Astrocyte (in vitro differentiated cells and primary cell): Measurements from ENCODE around the gene GOT1. TPM values are rescaled to one million over a fixed set of nuclear protein-coding genes. Genes with fewer than 3 reads are reported as not detected.

Experiments used
- DNase-seq: peaks from one replicate; pipeline ENCODE4 v3.0.0-alpha.2; 2010; ENCODE audit warnings: low read depth
- FAIRE-seq: peaks from 2 replicates; lab custom pipeline; 2011; peaks lifted over from hg19 to GRCh38; lab: Jason Lieb, UNC
- H2AFZ ChIP-seq: 2 replicates; pipeline ENCODE4 v1.6.0; 2012; ENCODE audit warnings: low read depth, low read length, inconsistent platforms
- H3K27ac ChIP-seq: 2 replicates; pipeline ENCODE4 v1.5.1; 2011; ENCODE audit warnings: low read depth, low read length, inconsistent platforms
- H3K27me3 ChIP-seq: 2 replicates; pipeline ENCODE4 v1.6.0; 2011; ENCODE audit warnings: low read length, inconsistent platforms; ENCODE audit not compliant: insufficient read depth
- H3K36me3 ChIP-seq: 2 replicates; pipeline ENCODE4 v1.5.1; 2011; ENCODE audit warnings: low read length, inconsistent platforms; ENCODE audit not compliant: insufficient read depth
- H3K4me1 ChIP-seq: 2 replicates; pipeline ENCODE4 v1.5.1; 2011; ENCODE audit warnings: low read length, inconsistent platforms; ENCODE audit not compliant: insufficient read depth
- H3K4me2 ChIP-seq: 2 replicates; pipeline ENCODE4 v1.6.0; 2012; ENCODE audit warnings: low read length, inconsistent platforms
- H3K4me3 ChIP-seq: 2 replicates; pipeline ENCODE4 v1.5.1; 2011; ENCODE audit warnings: low read depth, mild to moderate bottlenecking, low read length, inconsistent platforms; ENCODE audit not compliant: insufficient read depth
- H3K79me2 ChIP-seq: 2 replicates; pipeline ENCODE4 v1.6.0; 2012; ENCODE audit warnings: mild to moderate bottlenecking, low read length, inconsistent platforms; ENCODE audit not compliant: insufficient read depth
- H3K9ac ChIP-seq: 2 replicates; pipeline ENCODE4 v1.6.0; 2012; ENCODE audit warnings: mild to moderate bottlenecking, low read length, inconsistent platforms
- H3K9me3 ChIP-seq: 2 replicates; pipeline ENCODE4 v1.5.1; 2012; ENCODE audit warnings: low read depth, mild to moderate bottlenecking, low read length, inconsistent platforms; ENCODE audit not compliant: insufficient read depth
- H4K20me1 ChIP-seq: 2 replicates; pipeline ENCODE4 v1.6.0; 2012; ENCODE audit warnings: low read length, inconsistent platforms; ENCODE audit not compliant: insufficient read depth
- H3K27ac Mint-ChIP-seq: one replicate; pipeline ENCODE4 v1.8.0; 2021; ENCODE audit warnings: mild to moderate bottlenecking, mixed read lengths; ENCODE audit not compliant: unreplicated experiment
- H3K27me3 Mint-ChIP-seq: one replicate; pipeline ENCODE4 v1.8.0; 2021; ENCODE audit warnings: low read depth, mixed read lengths; ENCODE audit not compliant: unreplicated experiment
- H3K36me3 Mint-ChIP-seq: one replicate; pipeline ENCODE4 v1.8.0; 2021; ENCODE audit warnings: low read depth, mixed read lengths; ENCODE audit not compliant: unreplicated experiment
- H3K4me1 Mint-ChIP-seq: one replicate; pipeline ENCODE4 v1.8.0; 2021; ENCODE audit warnings: low read depth, mixed read lengths; ENCODE audit not compliant: unreplicated experiment
- H3K4me3 Mint-ChIP-seq: one replicate; pipeline ENCODE4 v1.8.0; 2021; ENCODE audit warnings: mild to moderate bottlenecking, moderate library complexity, mixed read lengths; ENCODE audit not compliant: unreplicated experiment
- H3K9me3 Mint-ChIP-seq: one replicate; pipeline ENCODE4 v1.8.0; 2021; ENCODE audit warnings: mild to moderate bottlenecking, mixed read lengths; ENCODE audit not compliant: unreplicated experiment
- EZH2 ChIP-seq: IDR thresholded peaks from 2 replicates; pipeline ENCODE4 v1.6.1; 2012; ENCODE audit warnings: mild to moderate bottlenecking, low read length, inconsistent platforms; ENCODE audit not compliant: insufficient read depth
- total RNA-seq: library from RNA; stranded (reverse); gene quantifications from 2 replicates; pipeline ENCODE4 v1.2.1, GENCODE V29; 2021
- TF ChIP-seq, protein P1 (sequence below): IDR thresholded peaks from 2 replicates; pipeline ENCODE4 v1.5.1; 2011; ENCODE audit warnings: low read depth, mild to moderate bottlenecking, inconsistent platforms, low read length, moderate library complexity; ENCODE audit not compliant: insufficient read depth

Gene GOT1
- total RNA-seq, 1 donor from 2014 or later: 46.8 TPM

DNA sequence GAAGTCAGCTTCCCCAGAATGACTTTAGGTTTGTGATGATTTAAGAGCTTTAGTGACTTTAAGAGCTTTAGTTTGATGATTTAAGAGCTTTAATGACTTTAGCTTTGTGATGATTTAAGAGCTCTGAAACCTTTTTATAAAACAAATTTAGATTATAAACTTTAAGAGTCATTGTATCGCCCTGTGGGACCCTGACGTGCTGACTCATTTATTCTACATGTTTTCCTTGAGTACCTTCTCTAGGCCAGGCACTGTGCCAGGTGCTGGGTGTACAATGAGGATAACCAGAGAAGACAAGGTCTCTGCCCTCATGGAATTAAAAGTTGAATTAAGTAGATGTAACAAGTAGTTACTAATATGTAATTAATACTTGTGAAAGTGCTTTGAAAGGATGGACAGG is 55.9 kb downstream of the GOT1 start:
- Histone ChIP-seq H3K9ac (no peak overlapping the region), H3K4me2 (peak overlapping the region; percentile 6), H3K4me3 (no peak overlapping the region), H3K36me3 (no peaks in the 10 kb centered on the region), H3K27me3 (peaks cover 2% of the 10 kb centered on the region), H3K9me3 (no peaks in the 10 kb centered on the region), H3K4me1 (peaks cover 10% of the 10 kb centered on the region), H3K79me2 (no peaks in the 10 kb centered on the region), H3K27ac (no peak overlapping the region), H2AFZ (no peak overlapping the region), H4K20me1 (no peaks in the 10 kb centered on the region)
- Mint-ChIP-seq H3K4me3 (no peak overlapping the region), H3K27me3 (no peaks in the 10 kb centered on the region), H3K27ac (no peak overlapping the region), H3K4me1 (peaks cover 29% of the 10 kb centered on the region), H3K36me3 (no peaks in the 10 kb centered on the region), H3K9me3 (peaks cover 2% of the 10 kb centered on the region)
- DNase-seq (peak; percentile 30), FAIRE-seq (no peak)
- TF ChIP-seq, protein P1, sequence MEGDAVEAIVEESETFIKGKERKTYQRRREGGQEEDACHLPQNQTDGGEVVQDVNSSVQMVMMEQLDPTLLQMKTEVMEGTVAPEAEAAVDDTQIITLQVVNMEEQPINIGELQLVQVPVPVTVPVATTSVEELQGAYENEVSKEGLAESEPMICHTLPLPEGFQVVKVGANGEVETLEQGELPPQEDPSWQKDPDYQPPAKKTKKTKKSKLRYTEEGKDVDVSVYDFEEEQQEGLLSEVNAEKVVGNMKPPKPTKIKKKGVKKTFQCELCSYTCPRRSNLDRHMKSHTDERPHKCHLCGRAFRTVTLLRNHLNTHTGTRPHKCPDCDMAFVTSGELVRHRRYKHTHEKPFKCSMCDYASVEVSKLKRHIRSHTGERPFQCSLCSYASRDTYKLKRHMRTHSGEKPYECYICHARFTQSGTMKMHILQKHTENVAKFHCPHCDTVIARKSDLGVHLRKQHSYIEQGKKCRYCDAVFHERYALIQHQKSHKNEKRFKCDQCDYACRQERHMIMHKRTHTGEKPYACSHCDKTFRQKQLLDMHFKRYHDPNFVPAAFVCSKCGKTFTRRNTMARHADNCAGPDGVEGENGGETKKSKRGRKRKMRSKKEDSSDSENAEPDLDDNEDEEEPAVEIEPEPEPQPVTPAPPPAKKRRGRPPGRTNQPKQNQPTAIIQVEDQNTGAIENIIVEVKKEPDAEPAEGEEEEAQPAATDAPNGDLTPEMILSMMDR: no peak
- no peak for TF ChIP-seq EZH2

DNA sequence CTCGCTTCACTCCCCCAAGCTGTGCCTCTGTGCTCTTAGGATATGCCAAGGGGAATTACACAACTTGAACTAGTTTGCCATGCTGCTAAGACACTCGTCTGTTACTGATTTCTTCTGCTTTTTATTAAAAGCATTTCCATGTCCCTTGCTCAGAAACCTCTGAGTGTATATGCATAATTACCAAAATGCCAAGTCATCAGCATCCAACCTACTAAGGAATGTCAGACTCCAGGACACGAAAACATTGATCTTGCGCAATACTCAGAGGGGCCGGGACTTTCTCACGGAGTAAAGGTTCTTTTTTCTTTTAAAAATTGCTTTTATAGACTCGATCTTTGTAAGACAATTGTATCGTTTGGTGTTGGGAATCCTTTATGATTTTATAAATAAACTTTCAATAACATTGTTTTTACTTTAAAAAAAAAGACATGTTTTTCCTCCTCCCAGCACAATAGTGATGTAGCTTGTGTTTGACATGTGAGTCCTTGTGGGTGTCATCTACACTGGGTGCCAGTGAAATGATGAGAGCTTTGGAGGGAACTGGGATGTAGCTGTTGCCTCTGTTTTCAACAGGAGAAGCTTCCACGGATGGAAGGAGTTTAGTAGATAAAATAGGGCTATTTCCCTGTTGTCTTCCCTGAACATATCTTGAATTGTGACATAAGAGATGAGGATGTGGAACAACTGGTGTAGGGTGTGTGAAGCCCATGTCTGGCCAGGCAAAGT is 57.7 kb downstream of the GOT1 start:
- H3K27ac ChIP-seq: no peak overlapping the region
- H3K36me3 ChIP-seq: no peaks in the 10 kb centered on the region
- H3K9me3 ChIP-seq: no peaks in the 10 kb centered on the region
- H2AFZ ChIP-seq: no peak overlapping the region
- H3K4me3 Mint-ChIP-seq: no peak overlapping the region
- H4K20me1 ChIP-seq: no peaks in the 10 kb centered on the region
- H3K4me2 ChIP-seq: no peak overlapping the region
- H3K4me1 Mint-ChIP-seq: peaks cover 47% of the 10 kb centered on the region
- peaks cover 14% of the 10 kb centered on the region for H3K4me1 ChIP-seq
- peaks cover 2% of the 10 kb centered on the region for H3K27me3 ChIP-seq
- peak; percentile 14 for DNase-seq
- no peak overlapping the region for H3K9ac ChIP-seq
- no peak overlapping the region for H3K4me3 ChIP-seq
- H3K36me3 Mint-ChIP-seq: no peaks in the 10 kb centered on the region
- TF ChIP-seq EZH2: no peak
- TF ChIP-seq, protein P1: no peak
- no peaks in the 10 kb centered on the region for H3K27me3 Mint-ChIP-seq
- peaks cover 2% of the 10 kb centered on the region for H3K9me3 Mint-ChIP-seq
- H3K27ac Mint-ChIP-seq: no peak overlapping the region
- FAIRE-seq: no peak
- no peaks in the 10 kb centered on the region for H3K79me2 ChIP-seq

DNA sequence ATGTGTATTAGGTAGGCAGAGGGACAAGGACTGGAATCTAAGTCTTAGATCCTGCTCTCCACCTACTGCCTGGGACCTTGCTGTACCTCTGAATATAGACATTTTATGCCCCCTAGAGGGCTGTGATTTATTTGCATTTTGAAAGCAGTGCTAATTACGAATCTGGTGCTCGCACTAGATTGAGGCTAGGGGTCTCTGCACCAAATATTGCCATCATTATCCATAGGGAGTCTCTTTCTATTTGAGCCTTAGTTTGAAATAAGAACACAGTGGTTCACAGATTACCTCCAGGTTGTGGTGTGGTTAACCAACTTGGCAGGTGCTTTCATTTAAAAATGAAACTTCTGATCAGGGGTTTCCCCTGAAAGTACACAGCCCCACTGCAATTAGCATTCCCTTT is 59.4 kb downstream of the GOT1 start:
- H3K4me3 Mint-ChIP-seq: no peak overlapping the region
- H3K9me3 Mint-ChIP-seq: peaks cover 2% of the 10 kb centered on the region
- no peak overlapping the region for H3K4me3 ChIP-seq
- peaks cover 50% of the 10 kb centered on the region for H3K4me1 Mint-ChIP-seq
- no peak for FAIRE-seq
- H3K36me3 Mint-ChIP-seq: no peaks in the 10 kb centered on the region
- no peak overlapping the region for H3K27ac Mint-ChIP-seq
- peaks cover 2% of the 10 kb centered on the region for H3K27me3 ChIP-seq
- no peaks in the 10 kb centered on the region for H3K79me2 ChIP-seq
- no peak overlapping the region for H3K27ac ChIP-seq
- no peaks in the 10 kb centered on the region for H3K27me3 Mint-ChIP-seq
- TF ChIP-seq, protein P1: peak; percentile 47
- TF ChIP-seq EZH2: no peak
- H3K4me2 ChIP-seq: no peak overlapping the region
- H3K36me3 ChIP-seq: no peaks in the 10 kb centered on the region
- no peak overlapping the region for H3K9ac ChIP-seq
- H3K9me3 ChIP-seq: no peaks in the 10 kb centered on the region
- H4K20me1 ChIP-seq: no peaks in the 10 kb centered on the region
- H2AFZ ChIP-seq: no peak overlapping the region
- H3K4me1 ChIP-seq: peaks cover 14% of the 10 kb centered on the region
- peak; percentile 7 for DNase-seq
